ENCODE measurements around the gene GPC3. TPM values are rescaled to one million over a fixed set of nuclear protein-coding genes. Genes with fewer than 3 reads are reported as not detected.

Gene GPC3
- polyA plus RNA-seq, 1 of the 3 experiments (the other 2 are of a cell fraction) = 1.4 TPM

- TF ChIP-seq REST (IDR thresholded peaks at IDR 0.05; ENCODE audit: low read depth, low read length) = no peak
- TF ChIP-seq SIN3A (IDR thresholded peaks at IDR 0.05; ENCODE audit: borderline replicate concordance, low read depth, low read length) = no peak
- TF ChIP-seq ELF1 (IDR thresholded peaks at IDR 0.05) = no peak
- no peak for TF ChIP-seq NFIC (IDR thresholded peaks at IDR 0.05; ENCODE audit: borderline replicate concordance)
- TF ChIP-seq JUND (IDR thresholded peaks at IDR 0.05) = no peak
- TF ChIP-seq EZH2phosphoT487 (IDR thresholded peaks at IDR 0.05; ENCODE audit: borderline replicate concordance, low read depth) = no peak
These were observed 488.0 kb downstream of the GPC3 start for GRCh38 chrX:133497356-133497755.

GRCh38 chrX:133495464-133496391, 489.7 kb downstream of the GPC3 start:
- Histone ChIP-seq H3K9me3 (no peaks in the 10 kb centered on the region), H3K79me2 (ENCODE audit: insufficient read depth) (no peaks in the 10 kb centered on the region), H3F3A (replicated peaks; ENCODE audit: insufficient read depth) (no peaks in the 10 kb centered on the region), H4K20me1 (ENCODE audit: insufficient read depth) (no peaks in the 10 kb centered on the region), H3K4me3 (ENCODE audit: low read depth in 2 of 2, low read length in 1 of 2) (no peak overlapping the region), H3K4me2 (no peak overlapping the region), H3K4me1 (ENCODE audit: control insufficient read depth in 1 of 2, insufficient read depth in 2 of 2, low read depth in 1 of 2, low read length in 1 of 2) (no peaks in the 10 kb centered on the region), H2AFZ (ENCODE audit: low read depth) (no peak overlapping the region), H3K9ac (no peak overlapping the region), H3K27me3 (ENCODE audit: insufficient read depth) (no peaks in the 10 kb centered on the region; the same call in 1 of the 2 replicates), H3K36me3 (replicated peaks in 1 of 2; ENCODE audit: control insufficient read depth in 1 of 2, insufficient read depth in 2 of 2, low read length in 1 of 2) (no peaks in the 10 kb centered on the region), H3K9me2 (no peaks in the 10 kb centered on the region), H3K27ac (ENCODE audit: low read depth in 2 of 2, low read length in 1 of 2) (no peak overlapping the region)
- WGBS (ENCODE audit: low lambda C conversion rate) = 15% methylated on average over 16 of the region's 16 CpGs
- TF ChIP-seq RXRA (IDR thresholded peaks at IDR 0.05; ENCODE audit: borderline replicate concordance, low read depth) (no peak), MXI1 (IDR thresholded peaks at IDR 0.05; ENCODE audit: low read depth, low read length) (no peak), RAD21 (IDR thresholded peaks at IDR 0.05; ENCODE audit: low read length) (no peak)
- POLR2A ChIA-PET = no interaction called here
- DNase-seq = no peak
- CTCF ChIA-PET = interaction anchor here (1.2 kb wide), 1 partner anchor 22 kb away, joined by 3 read pairs; no protein-coding TSS in a partner anchor

More at GRCh38 chrX:133497356-133497755, 488.0 kb downstream of the GPC3 start:
- ChIA-PET POLR2A (no interaction called here), CTCF (no interaction called here)
- no peaks in the 10 kb centered on the region for H3K36me3 ChIP-seq (replicated peaks in 1 of 2; ENCODE audit: control insufficient read depth in 1 of 2, insufficient read depth in 2 of 2, low read length in 1 of 2)
- H3F3A ChIP-seq (replicated peaks; ENCODE audit: insufficient read depth) = no peaks in the 10 kb centered on the region
- H3K4me1 ChIP-seq (ENCODE audit: control insufficient read depth in 1 of 2, insufficient read depth in 2 of 2, low read depth in 1 of 2, low read length in 1 of 2) = no peaks in the 10 kb centered on the region
- H2AFZ ChIP-seq (ENCODE audit: low read depth) = no peak overlapping the region
- no peak overlapping the region for H3K4me3 ChIP-seq (ENCODE audit: low read depth in 2 of 2, low read length in 1 of 2)
- H3K79me2 ChIP-seq (ENCODE audit: insufficient read depth) = no peaks in the 10 kb centered on the region
- H3K9me2 ChIP-seq = no peaks in the 10 kb centered on the region
- 23% methylated on average over 10 of the region's 10 CpGs for WGBS (ENCODE audit: low lambda C conversion rate)
- H3K27ac ChIP-seq (ENCODE audit: low read depth in 2 of 2, low read length in 1 of 2) = no peak overlapping the region
- no peak overlapping the region for H3K4me2 ChIP-seq
- no peak for DNase-seq
- no peaks in the 10 kb centered on the region; the same call in 1 of the 2 replicates for H3K27me3 ChIP-seq (ENCODE audit: insufficient read depth)
- H3K9ac ChIP-seq = no peak overlapping the region
- H4K20me1 ChIP-seq (ENCODE audit: insufficient read depth) = no peaks in the 10 kb centered on the region
- H3K9me3 ChIP-seq = no peaks in the 10 kb centered on the region

Data from SK-N-SH (cell line).